PC-9 (cell line): ENCODE results near the gene AADACL3. TPM values are rescaled to one million over a fixed set of nuclear protein-coding genes. Genes with fewer than 3 reads are reported as not detected.

Experiments
- BruUV-seq: library from RNA; stranded (reverse); fragments of 400-500 nt; replicated peaks from 2 replicates; lab custom pipeline; 2021; lab: Mats Ljungman, UMichigan
- CTCF ChIA-PET: fragments of 300-600 bp; sonication (Branson Sonifier 250); formaldehyde crosslinking; loops from one replicate; lab custom pipeline; 2022; ENCODE audit warnings: antibody characterized with exemption; lab: Charles Lee
- POLR2A ChIA-PET: fragments of 300-600 bp; sonication (Branson Sonifier 250); formaldehyde crosslinking; loops from one replicate; lab custom pipeline; 2022; ENCODE audit warnings: antibody characterized with exemption; ENCODE audit not compliant: unreplicated experiment; lab: Charles Lee
- DNase-seq, 2 experiments: peaks; one replicate each; pipeline versions ENCODE4 v3.0.0 to v3.0.0-alpha.2; 2015 to 2022; ENCODE audit warnings: mixed read lengths in 1 of 2
- H2AFZ ChIP-seq: fragments of 200-600 bp; sonication (generic); 2 replicates; pipeline ENCODE4 v1.8.1; 2017; ENCODE audit warnings: antibody characterized with exemption
- H3F3A ChIP-seq: fragments of 200-600 bp; sonication (generic); 2 replicates; pipeline ENCODE4 v1.8.1; 2017; ENCODE audit warnings: antibody characterized with exemption, mild to moderate bottlenecking, low read depth; ENCODE audit not compliant: insufficient read depth
- H3K27ac ChIP-seq: fragments of 200-600 bp; sonication (generic); 2 replicates; pipeline ENCODE4 v1.6.1; 2016; ENCODE audit warnings: mixed run types
- H3K27me3 ChIP-seq: fragments of 200-600 bp; sonication (generic); 2 replicates; pipeline ENCODE4 v1.6.1; 2016; ENCODE audit warnings: low read depth, mixed run types; ENCODE audit not compliant: insufficient read depth
- H3K36me3 ChIP-seq: fragments of 200-600 bp; sonication (generic); 2 replicates; pipeline ENCODE4 v1.6.1; 2016; ENCODE audit warnings: low read depth, mixed run types
- H3K4me1 ChIP-seq: fragments of 200-600 bp; sonication (generic); replicated peaks from 2 replicates; pipeline ENCODE4 v1.6.1; 2016; ENCODE audit warnings: mixed run types; ENCODE audit not compliant: insufficient read depth
- H3K4me2 ChIP-seq: fragments of 200-600 bp; sonication (generic); 2 replicates; pipeline ENCODE4 v1.6.1; 2017; ENCODE audit warnings: mixed run types
- H3K4me3 ChIP-seq: fragments of 200-600 bp; sonication (generic); 2 replicates; pipeline ENCODE4 v1.6.1; 2016; ENCODE audit warnings: mixed run types
- H3K79me2 ChIP-seq: fragments of 200-600 bp; sonication (generic); 2 replicates; pipeline ENCODE4 v1.6.1; 2017; ENCODE audit warnings: low read depth, mixed run types
- H3K9me2 ChIP-seq: fragments of 200-600 bp; sonication (generic); 2 replicates; pipeline ENCODE4 v1.8.1; 2017; ENCODE audit warnings: mild to moderate bottlenecking; ENCODE audit not compliant: insufficient read depth
- H3K9me3 ChIP-seq: fragments of 200-600 bp; sonication (generic); 2 replicates; pipeline ENCODE4 v1.8.1; 2016; ENCODE audit warnings: low read depth; ENCODE audit not compliant: insufficient read depth
- H4K20me1 ChIP-seq: fragments of 200-600 bp; sonication (generic); 2 replicates; pipeline ENCODE4 v1.8.1; 2017; ENCODE audit not compliant: insufficient read depth
- CTCF ChIP-seq: fragments of 200-600 bp; sonication (generic); conservative IDR thresholded peaks from 2 replicates; pipeline ENCODE4 v1.6.1; 2017; ENCODE audit warnings: mixed run types, antibody characterized with exemption, mild to moderate bottlenecking, moderate library complexity
- EZH2 ChIP-seq: fragments of 200-600 bp; sonication (generic); IDR thresholded peaks from 2 replicates; pipeline ENCODE4 v1.8.0; 2017; ENCODE audit warnings: antibody characterized with exemption, low read depth
- intact Hi-C: fragments of 100-400 bp; cut with micrococcal nuclease; formaldehyde crosslinking; loops from one replicate; pipeline ENCODE4 v1.10.0; 2022; ENCODE audit not compliant: unreplicated experiment
- total RNA-seq: library from RNA; stranded (reverse); gene quantifications from 2 replicates; pipeline ENCODE4 v1.2.3, GENCODE V29; 2021

Gene AADACL3
- total RNA-seq, 1 experiment from 2014 or later, result not detected

- no peaks in the 10 kb centered on the region for H3F3A ChIP-seq
- no peak for DNase-seq
- H3K9me3 ChIP-seq, result no peaks in the 10 kb centered on the region
- H3K27ac ChIP-seq, result no peak overlapping the region
- intact Hi-C loops, result loop anchor here (10.0 kb wide), 2 partner anchors 496 to 656 kb away; no protein-coding TSS in a partner anchor
- H3K4me3 ChIP-seq, result no peak overlapping the region
- peaks cover 6% of the 10 kb centered on the region; the same call in 1 of the 2 replicates for H3K27me3 ChIP-seq
- ChIA-PET CTCF (no interaction called here), POLR2A (no interaction called here)
- no peaks in the 10 kb centered on the region for H3K79me2 ChIP-seq
- H2AFZ ChIP-seq, result no peak overlapping the region
- no peaks in the 10 kb centered on the region for H3K36me3 ChIP-seq
- no peaks in the 10 kb centered on the region for H3K9me2 ChIP-seq
- no TSS peak for BruUV-seq
- TF ChIP-seq CTCF (no peak), EZH2 (no peak)
- H3K4me1 ChIP-seq, result no peaks in the 10 kb centered on the region
- H4K20me1 ChIP-seq, result no peaks in the 10 kb centered on the region
- H3K4me2 ChIP-seq, result no peak overlapping the region
These were observed 55.3 kb downstream of the AADACL3 start for GRCh38 chr1:12771186-12771585.

DNA sequence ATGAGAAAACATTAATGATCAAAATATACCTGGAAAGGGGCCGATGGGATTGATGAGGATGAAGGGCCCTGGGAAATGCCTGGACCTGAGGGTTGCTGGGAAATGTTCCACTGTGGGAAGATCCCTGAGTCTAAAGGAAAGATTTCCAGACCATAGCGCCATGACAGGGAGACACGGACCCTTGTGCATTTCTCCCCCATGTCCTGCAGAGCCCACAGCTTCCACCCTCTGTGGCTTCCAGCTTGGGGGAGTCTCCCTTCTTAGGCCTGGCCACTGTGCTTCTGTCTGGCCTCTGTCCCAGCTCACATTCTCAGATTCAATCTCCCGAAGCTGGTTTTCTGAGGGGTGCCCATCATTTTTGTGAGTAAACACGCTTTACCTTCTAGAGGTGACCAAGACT lies 56.6 kb downstream of the AADACL3 start:
- Histone ChIP-seq H3K4me2 (no peak overlapping the region), H3K27ac (no peak overlapping the region), H3K9me2 (no peaks in the 10 kb centered on the region), H3K4me1 (no peaks in the 10 kb centered on the region), H2AFZ (no peak overlapping the region), H3K79me2 (no peaks in the 10 kb centered on the region), H3K9me3 (no peaks in the 10 kb centered on the region), H3K27me3 (peaks cover 6% of the 10 kb centered on the region; the same call in 1 of the 2 replicates), H4K20me1 (no peaks in the 10 kb centered on the region), H3F3A (no peaks in the 10 kb centered on the region), H3K4me3 (no peak overlapping the region), H3K36me3 (no peaks in the 10 kb centered on the region)
- TF ChIP-seq CTCF (no peak), EZH2 (no peak)
- DNase-seq, result no peak
- no TSS peak for BruUV-seq
- POLR2A ChIA-PET, result no interaction called here
- intact Hi-C loops, result loop anchor here (10.0 kb wide), 2 partner anchors 498 to 658 kb away; no protein-coding TSS in a partner anchor
- CTCF ChIA-PET, result no interaction called here

DNA sequence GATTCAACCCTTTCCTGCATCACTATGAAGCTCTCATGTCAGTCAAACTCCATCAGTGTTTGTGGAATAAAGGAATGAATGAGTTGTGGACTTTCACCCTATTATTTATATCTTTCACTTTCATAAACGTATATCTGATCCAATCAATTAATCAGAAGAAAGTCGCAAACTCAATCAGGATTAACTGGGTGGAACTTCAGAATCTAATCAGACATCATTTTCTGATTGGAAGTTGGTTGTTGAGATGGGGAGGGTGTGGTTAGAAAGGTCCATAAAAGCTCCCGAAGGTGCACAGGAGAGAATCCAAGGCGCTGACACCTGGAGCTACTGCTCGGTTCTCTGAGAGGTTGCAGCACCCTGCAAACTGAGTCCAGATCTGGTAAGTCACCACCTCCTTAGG lies 57.5 kb downstream of the AADACL3 start, which contains the start of gene PRAMEF12:
PRAMEF12 (plus strand) TSS at position 301 of the 400 bp plus-strand sequence. CDS start 1,130 bp downstream, outside the sequence.
- ChIA-PET POLR2A (no interaction called here), CTCF (no interaction called here)
- Histone ChIP-seq H3K4me2 (no peak within 1 kb of the TSS), H2AFZ (no peak within 1 kb of the TSS), H3K9me2 (no peaks in the 10 kb centered on the region), H3K4me1 (no peaks in the 10 kb centered on the region), H4K20me1 (no peaks in the 10 kb centered on the region), H3K79me2 (no peaks in the 10 kb centered on the region), H3K36me3 (no peaks in the 10 kb centered on the region), H3K27ac (no peak within 1 kb of the TSS), H3K9me3 (no peaks in the 10 kb centered on the region), H3K27me3 (peaks cover 6% of the 10 kb centered on the region; the same call in 1 of the 2 replicates), H3F3A (no peaks in the 10 kb centered on the region), H3K4me3 (no peak within 1 kb of the TSS)
- intact Hi-C loops, result loop anchor here (10.0 kb wide), 2 partner anchors 499 to 659 kb away; no protein-coding TSS in a partner anchor
- no TSS peak for BruUV-seq
- no peak for TF ChIP-seq EZH2
- TF ChIP-seq CTCF, result no peak
- DNase-seq, result no peak
